Naive B cell (primary cell): ENCODE data around the gene RIMBP2. TPM values are rescaled to one million over a fixed set of nuclear protein-coding genes. Genes with fewer than 3 reads are reported as not detected.
"Not testable (repeated sequence)": the region's sequence is repeated elsewhere in the genome, so short reads cannot be mapped to it uniquely, and the experiment has no call there.

ENCODE experiments used
- ATAC-seq, 2 donors: fragments of 150-1000 bp; cut with Tn5 transposase; 2 replicates each; pipeline ENCODE4 v1.10.0; 2021; ENCODE audit warnings: low read depth in 2 of 2, mild to moderate bottlenecking in 2 of 2, moderate library complexity in 2 of 2
- DNase-seq: peaks from one replicate; pipeline ENCODE4 v3.0.0; 2022
- H3K27ac Mint-ChIP-seq, 6 donors: one replicate each; pipeline ENCODE4 v1.8.0; 2020 to 2022; ENCODE audit warnings: mild to moderate bottlenecking in 6 of 6, mixed read lengths in 6 of 6, moderate library complexity in 5 of 6, inconsistent platforms in 2 of 6
- H3K27me3 Mint-ChIP-seq, 3 donors: one replicate each; pipeline ENCODE4 v1.8.0; 2021 to 2022; ENCODE audit warnings: mixed read lengths in 3 of 3, mild to moderate bottlenecking in 1 of 3
- H3K36me3 Mint-ChIP-seq, 2 donors: one replicate each; pipeline ENCODE4 v1.8.0; 2020 to 2022; ENCODE audit warnings: mixed read lengths in 2 of 2, inconsistent platforms in 1 of 2, mild to moderate bottlenecking in 1 of 2
- H3K4me1 Mint-ChIP-seq, 3 donors: one replicate each; pipeline ENCODE4 v1.8.0; 2020 to 2022; ENCODE audit warnings: mixed read lengths in 3 of 3, inconsistent platforms in 1 of 3, mild to moderate bottlenecking in 1 of 3, moderate library complexity in 1 of 3
- H3K4me3 Mint-ChIP-seq, 8 donors: one replicate each; pipeline ENCODE4 v1.8.0; 2020 to 2022; ENCODE audit warnings: mild to moderate bottlenecking in 8 of 8, mixed read lengths in 8 of 8, moderate library complexity in 8 of 8, inconsistent platforms in 2 of 8
- H3K9me3 Mint-ChIP-seq, 7 donors: one replicate each; pipeline ENCODE4 v1.8.0; 2020 to 2022; ENCODE audit warnings: mixed read lengths in 7 of 7, mild to moderate bottlenecking in 5 of 7, inconsistent platforms in 2 of 7, moderate library complexity in 1 of 7
- polyA plus RNA-seq, 6 donors: library from polyadenylated mRNA; unstranded; fragments of 300-500 nt; fragmentation: Illumina TruSeq; gene quantifications; one replicate each; pipeline ENCODE4 v1.2.3, GENCODE V29; 2021; ENCODE audit warnings: low read depth in 6 of 6

RIMBP2 gene, protein sequence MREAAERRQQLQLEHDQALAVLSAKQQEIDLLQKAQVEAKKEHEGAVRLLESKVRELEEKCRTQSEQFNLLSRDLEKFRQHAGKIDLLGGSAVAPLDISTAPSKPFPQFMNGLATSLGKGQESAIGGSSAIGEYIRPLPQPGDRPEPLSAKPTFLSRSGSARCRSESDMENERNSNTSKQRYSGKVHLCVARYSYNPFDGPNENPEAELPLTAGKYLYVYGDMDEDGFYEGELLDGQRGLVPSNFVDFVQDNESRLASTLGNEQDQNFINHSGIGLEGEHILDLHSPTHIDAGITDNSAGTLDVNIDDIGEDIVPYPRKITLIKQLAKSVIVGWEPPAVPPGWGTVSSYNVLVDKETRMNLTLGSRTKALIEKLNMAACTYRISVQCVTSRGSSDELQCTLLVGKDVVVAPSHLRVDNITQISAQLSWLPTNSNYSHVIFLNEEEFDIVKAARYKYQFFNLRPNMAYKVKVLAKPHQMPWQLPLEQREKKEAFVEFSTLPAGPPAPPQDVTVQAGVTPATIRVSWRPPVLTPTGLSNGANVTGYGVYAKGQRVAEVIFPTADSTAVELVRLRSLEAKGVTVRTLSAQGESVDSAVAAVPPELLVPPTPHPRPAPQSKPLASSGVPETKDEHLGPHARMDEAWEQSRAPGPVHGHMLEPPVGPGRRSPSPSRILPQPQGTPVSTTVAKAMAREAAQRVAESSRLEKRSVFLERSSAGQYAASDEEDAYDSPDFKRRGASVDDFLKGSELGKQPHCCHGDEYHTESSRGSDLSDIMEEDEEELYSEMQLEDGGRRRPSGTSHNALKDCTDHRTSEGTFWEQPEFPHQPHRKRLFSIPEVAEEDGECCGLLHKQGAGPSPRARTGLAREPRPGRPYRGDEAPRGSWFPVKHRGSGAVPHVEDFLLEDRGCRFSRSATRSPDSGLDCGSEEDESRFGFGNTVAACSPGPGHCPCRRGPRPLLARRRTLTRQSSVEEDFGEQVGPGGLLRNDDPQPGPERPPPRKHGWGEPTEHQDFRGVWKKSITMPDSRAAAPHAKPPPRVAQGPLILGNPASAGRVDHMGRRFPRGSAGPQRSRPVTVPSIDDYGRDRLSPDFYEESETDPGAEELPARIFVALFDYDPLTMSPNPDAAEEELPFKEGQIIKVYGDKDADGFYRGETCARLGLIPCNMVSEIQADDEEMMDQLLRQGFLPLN (N-terminal part only)
- polyA plus RNA-seq, result under 1 TPM in 1 of 6 donors, not detected in 5; 0.04 TPM

DNA sequence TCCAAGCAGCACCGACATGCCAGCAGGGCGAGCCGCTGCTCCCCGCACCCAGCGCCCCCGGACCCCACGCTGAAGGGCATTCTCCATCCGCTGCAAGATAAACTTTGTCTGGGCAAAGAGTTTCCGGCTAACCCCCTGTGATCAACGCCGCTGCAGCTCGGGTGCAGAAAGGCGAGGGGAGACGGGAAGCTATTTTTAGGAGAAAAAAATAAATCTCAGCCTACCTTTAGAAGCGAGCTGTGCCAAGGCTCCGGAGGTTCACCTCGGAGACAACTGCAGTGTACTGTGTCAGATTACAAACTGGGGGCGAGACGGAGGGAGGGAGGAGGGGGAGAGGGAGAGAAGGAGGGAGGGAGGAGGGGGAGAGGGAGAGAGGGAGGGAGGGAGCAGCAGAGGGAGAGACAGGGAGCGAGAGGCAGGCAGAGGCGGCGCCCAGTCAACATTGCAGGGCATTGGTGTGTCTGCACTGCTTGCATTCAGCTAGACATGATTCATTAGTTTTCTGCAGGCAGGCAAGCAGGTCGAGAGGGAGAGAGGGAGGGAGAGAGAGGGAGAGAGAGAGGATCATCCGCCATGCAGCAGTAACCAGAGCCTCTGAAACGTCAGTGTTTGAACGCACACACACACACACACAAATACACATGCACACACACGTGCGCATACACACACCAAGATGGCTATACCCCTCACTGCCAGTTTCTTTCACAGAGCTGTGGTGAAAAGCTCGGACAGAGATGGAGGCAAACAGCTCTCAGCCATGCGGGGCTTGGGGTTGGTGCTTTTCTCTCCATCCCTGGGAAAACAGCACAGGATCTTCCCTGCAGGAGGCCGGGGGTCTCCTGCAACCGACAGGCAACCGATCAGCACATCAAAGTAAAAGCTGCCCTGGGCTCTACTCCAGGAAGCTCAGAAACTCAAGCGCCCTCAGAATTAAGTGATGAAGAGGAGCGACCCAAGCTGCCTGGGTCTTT lies at the start of gene RIMBP2:
Gene RIMBP2, minus strand, starts transcription at position 302 of the 971 bp plus-strand sequence. CDS start 237,286 bp downstream, outside the sequence.
- peaks cover 0 to 22% (median 9%) of the 10 kb centered on the region in 7 donors for H3K9me3 Mint-ChIP-seq
- ATAC-seq, result no peak
- H3K4me1 Mint-ChIP-seq, result peaks cover 4 to 12% (median 5%) of the 10 kb centered on the region in 3 donors
- peak within 1 kb of the TSS in 3 of 8 donors; percentile 49 to 65 (median 62) for H3K4me3 Mint-ChIP-seq
- no peak for DNase-seq
- peaks cover 30 to 73% (median 51%) of the 10 kb centered on the region in 3 donors for H3K27me3 Mint-ChIP-seq
- H3K27ac Mint-ChIP-seq, result no peak within 1 kb of the TSS
- peaks cover 0 to 7% of the 10 kb centered on the region in 2 donors for H3K36me3 Mint-ChIP-seq

DNA sequence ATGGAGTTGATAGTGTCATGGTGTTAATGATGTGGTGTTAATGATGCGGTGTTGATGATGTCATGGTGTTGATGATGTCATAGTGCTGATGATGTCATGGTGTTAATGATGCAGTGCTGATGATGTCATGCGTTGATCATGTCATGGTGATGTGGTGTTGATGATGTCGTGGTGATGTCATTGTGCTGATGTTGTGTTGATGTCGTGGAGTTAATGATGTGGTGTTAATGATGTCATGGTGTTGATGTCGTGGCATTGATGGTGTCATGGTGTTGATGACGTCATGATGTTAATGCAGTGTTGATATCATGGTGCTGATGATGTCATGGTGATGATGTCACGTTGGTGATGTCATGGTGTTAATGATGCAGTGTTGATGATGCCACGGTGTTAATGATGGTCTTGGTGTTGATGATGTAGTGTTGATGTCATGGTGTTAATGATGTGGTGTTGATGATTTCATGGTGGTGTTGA lies 49.1 kb upstream of the RIMBP2 start:
- Mint-ChIP-seq H3K27me3 (peaks cover 9 to 22% (median 16%) of the 10 kb centered on the region in 3 donors), H3K4me1 (peaks cover 0 to 14% (median 6%) of the 10 kb centered on the region in 3 donors), H3K27ac (no peak overlapping the region), H3K36me3 (no peaks in the 10 kb centered on the region), H3K9me3 (no peaks in the 10 kb centered on the region), H3K4me3 (no peak overlapping the region)
- no peak for DNase-seq
- ATAC-seq, result no peak

DNA sequence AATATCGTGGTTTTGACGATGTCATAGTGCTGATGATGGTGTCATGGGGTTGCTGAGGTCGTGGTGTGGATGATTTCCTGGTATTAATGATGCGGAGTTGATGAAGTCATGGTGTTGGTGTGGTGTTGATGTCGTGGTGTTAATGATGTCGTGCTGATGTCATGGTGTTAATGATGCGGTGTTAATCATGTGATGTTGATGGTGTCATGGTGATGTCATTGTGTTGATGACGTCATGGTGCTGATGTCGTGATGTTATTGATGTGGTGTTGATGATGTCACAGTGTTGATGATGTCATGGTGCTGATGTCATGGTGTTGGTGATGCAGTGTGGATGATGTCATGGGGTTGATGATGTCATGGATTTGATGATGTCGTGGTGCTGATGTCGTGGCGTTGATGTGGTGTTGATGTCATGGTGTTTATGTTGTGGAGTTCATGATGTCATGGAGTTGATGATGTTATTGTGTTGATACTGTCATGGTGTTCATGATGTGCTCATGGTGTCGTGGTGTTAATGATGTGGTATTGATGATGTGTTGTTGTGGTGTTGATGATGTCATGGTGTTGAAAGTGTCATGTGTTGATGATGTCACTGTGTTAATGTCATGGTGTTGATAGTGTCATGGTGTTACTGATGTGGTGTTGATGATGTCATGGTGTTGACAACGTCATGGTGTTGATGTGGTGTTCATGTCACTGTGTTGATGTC lies 48.5 kb upstream of the RIMBP2 start:
- H3K36me3 Mint-ChIP-seq, result no peaks in the 10 kb centered on the region
- DNase-seq, result no peak
- H3K27ac Mint-ChIP-seq, result no peak overlapping the region
- no peak for ATAC-seq
- H3K9me3 Mint-ChIP-seq, result no peaks in the 10 kb centered on the region
- H3K4me1 Mint-ChIP-seq, result peaks cover 0 to 14% (median 6%) of the 10 kb centered on the region in 3 donors
- H3K27me3 Mint-ChIP-seq, result peaks cover 9 to 22% (median 16%) of the 10 kb centered on the region in 3 donors
- no peak overlapping the region for H3K4me3 Mint-ChIP-seq

DNA sequence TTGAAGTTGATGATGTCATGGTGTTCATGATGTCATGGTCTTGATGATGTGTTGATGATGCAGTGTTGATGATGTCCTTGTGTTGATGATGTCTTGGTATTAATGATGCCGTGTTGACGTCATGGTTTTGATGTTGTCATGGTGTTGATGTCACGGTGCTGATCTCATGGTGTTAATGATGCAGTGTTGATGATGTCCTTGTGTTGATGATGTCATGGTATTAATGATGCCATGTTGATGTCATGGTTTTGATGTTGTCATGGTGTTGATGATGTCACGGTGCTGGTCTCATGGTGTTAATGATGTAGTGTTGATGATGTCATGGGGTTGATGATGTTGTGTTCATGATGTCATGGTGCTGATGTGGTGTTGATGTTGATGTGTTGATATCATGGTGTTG lies 48.0 kb upstream of the RIMBP2 start:
- no peaks in the 10 kb centered on the region for H3K9me3 Mint-ChIP-seq
- H3K27me3 Mint-ChIP-seq, result peaks cover 9 to 22% (median 16%) of the 10 kb centered on the region in 3 donors
- no peak overlapping the region for H3K27ac Mint-ChIP-seq
- DNase-seq, result no peak
- no peak for ATAC-seq
- no peak overlapping the region for H3K4me3 Mint-ChIP-seq
- H3K36me3 Mint-ChIP-seq, result no peaks in the 10 kb centered on the region
- H3K4me1 Mint-ChIP-seq, result peaks cover 0 to 14% (median 6%) of the 10 kb centered on the region in 3 donors

DNA sequence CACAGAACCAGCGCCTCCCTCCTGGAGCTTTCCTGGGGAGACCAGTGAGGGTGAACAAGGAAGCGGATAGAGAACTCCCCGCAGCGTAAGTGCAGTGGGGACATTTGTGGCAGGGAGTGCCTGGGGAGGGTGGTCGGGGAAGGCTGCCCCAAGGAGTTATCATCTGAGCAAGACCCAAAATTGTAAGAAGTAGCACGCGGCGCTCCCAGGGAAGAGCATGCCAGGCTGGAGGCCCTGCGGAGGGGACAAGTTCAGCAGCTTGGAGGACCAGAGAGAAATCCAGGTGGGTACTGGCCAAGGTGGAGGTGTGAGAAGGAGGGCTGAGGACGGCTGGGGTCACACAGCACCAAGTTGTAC lies 46.2 kb upstream of the RIMBP2 start:
- Mint-ChIP-seq H3K36me3 (no peaks in the 10 kb centered on the region), H3K4me1 (peaks cover 0 to 14% (median 6%) of the 10 kb centered on the region in 3 donors), H3K27me3 (peaks cover 0 to 16% (median 6%) of the 10 kb centered on the region in 3 donors), H3K27ac (peak overlapping the region in 1 of 6 donors; percentile 52), H3K9me3 (no peaks in the 10 kb centered on the region), H3K4me3 (peak overlapping the region in 1 of 8 donors; percentile 65)
- DNase-seq, result no peak
- ATAC-seq, result no peak

DNA sequence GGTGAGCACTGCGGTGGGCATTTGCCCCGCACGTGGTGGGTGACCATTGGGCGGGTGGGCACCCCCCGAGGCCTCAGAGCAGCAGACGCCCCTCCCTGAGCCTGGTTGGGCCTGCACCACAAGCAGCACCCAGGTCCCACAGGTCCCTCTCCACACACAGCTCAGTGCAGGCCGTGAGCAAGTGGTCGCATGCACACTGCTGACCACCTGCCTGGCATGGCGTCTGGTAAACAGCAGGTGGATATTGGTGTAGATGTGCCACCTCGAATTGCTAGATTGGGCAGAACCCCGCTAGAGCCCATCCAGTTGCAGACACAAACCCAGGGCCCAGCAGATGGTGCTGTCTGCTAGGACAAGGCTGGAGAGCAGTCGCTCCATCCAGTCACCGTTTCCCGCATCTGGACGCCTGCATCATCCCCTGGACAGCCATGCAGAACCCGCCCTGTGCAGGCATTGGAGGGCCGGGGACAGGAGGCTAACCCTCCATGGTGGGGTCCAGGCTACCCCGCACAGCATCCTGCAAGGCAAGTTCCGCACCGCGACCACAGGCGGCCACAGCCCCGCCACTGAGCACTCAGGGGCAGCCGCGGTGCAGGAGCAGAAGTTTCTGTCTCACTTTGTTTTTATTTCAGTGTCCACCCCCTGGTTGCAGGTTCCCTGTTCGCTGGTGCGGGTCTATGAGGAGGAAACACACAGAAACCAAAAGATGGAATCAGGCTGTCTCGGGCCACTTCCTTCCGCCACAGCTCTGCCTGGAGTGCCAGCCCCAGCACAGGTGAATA lies 45.6 kb upstream of the RIMBP2 start:
- no peak for DNase-seq
- Mint-ChIP-seq H3K4me1 (peaks cover 0 to 14% (median 6%) of the 10 kb centered on the region in 3 donors), H3K9me3 (no peaks in the 10 kb centered on the region), H3K27ac (peak overlapping the region in 1 of 6 donors; percentile 52), H3K4me3 (peak overlapping the region in 2 of 8 donors; percentile 65 to 69), H3K27me3 (peaks cover 0 to 16% (median 4%) of the 10 kb centered on the region in 3 donors), H3K36me3 (no peaks in the 10 kb centered on the region)
- peak in 1 of 2 donors; percentile 21 for ATAC-seq

DNA sequence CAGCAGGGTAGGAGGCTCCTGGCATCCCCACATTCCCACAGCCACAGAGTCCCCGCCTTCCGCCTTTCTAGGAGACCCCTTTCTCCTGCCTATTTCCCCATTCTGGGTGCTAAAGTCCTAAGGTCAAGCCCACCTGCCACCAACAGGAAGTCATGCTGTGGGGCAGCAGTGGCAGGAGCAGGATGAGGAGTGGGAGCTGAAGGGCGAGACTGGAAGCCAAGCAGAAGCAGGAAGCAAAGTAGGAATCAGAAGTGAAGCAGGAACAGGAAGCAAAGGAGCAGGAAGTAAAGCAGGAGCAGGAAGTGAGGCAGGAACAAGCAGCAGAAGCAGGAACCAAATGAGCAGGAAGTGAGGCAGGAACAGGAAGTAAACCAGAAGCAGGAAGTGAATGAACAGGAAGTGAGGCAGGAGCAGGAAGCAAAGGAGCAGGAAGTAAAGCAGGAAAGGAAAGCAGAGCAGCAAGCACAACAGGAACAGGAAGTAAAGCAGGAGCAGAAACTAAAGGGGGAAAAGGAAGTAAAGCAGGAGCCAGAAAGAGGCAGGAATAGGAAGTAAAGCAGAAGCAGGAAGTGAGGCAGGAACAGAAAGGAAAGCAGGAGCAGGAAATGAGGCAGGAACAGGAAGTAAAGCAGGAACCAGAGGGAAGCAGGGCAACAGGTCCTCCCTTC lies 38.3 kb upstream of the RIMBP2 start:
- H3K36me3 Mint-ChIP-seq, result peaks cover 5 to 11% of the 10 kb centered on the region in 2 donors
- H3K4me3 Mint-ChIP-seq, result peak overlapping the region in 4 of 8 donors; percentile 17 to 52 (median 36)
- ATAC-seq (no peak), DNase-seq (no peak)
- H3K9me3 Mint-ChIP-seq, result peaks cover 7 to 18% (median 15%) of the 10 kb centered on the region in 7 donors
- H3K4me1 Mint-ChIP-seq, result peaks cover 13 to 24% (median 14%) of the 10 kb centered on the region in 3 donors
- H3K27ac Mint-ChIP-seq, result peak overlapping the region; percentile 76 to 96 (median 86)
- peaks cover 7 to 8% (median 7%) of the 10 kb centered on the region in 3 donors for H3K27me3 Mint-ChIP-seq

DNA sequence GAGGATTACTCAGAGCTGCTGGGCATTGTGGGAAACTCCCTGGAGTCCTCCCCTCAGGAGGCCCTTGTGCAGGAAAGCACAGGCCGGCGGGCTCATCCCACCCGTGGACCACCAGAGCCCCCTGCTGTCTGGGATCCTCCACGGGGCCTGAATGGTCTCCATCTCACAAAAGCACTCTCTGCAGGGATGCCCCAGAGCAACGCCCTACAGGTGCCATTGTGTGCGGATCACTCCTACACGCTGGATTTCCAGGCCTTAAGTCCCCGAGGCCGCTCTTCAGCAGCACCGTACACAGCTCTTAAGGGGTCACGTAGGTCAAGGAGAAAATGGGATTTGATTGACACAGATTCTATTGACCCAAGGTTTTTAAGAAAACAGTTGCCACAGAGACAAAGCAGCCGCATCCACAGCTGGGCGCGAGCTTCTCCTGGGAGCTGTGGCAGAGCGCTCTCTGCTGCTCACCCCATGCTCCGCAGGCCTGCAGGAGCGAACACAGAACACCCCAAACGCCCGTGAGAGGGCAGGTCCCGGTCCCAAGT lies 36.7 kb upstream of the RIMBP2 start:
- Mint-ChIP-seq H3K36me3 (peaks cover 5 to 11% of the 10 kb centered on the region in 2 donors), H3K27ac (no peak overlapping the region), H3K27me3 (peaks cover 7 to 20% (median 13%) of the 10 kb centered on the region in 3 donors), H3K4me3 (no peak overlapping the region), H3K9me3 (peaks cover 7 to 18% (median 15%) of the 10 kb centered on the region in 7 donors), H3K4me1 (peaks cover 13 to 29% (median 20%) of the 10 kb centered on the region in 3 donors)
- DNase-seq, result no peak
- ATAC-seq, result no peak

DNA sequence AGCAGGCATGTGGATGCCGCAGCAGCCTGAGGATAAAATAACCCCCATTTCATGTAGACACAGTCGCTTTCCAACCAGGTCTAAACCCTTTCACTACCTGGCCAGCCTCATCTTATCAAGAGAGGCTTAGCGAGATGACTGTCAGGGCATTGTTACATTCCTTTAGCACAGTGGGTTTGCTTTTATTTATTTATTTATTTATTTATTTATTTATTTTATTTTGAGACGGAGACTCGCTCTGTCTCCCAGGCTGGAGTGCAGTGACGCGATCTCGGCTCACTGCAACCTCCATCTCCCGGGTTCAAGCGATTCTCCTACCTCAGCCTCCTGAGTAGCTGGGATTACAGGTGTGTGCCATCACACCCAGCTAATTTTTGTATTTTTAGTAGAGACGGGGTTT lies 35.9 kb upstream of the RIMBP2 start:
- not testable (repeated sequence) for H3K4me3 Mint-ChIP-seq, DNase-seq, ATAC-seq
- H3K4me1 Mint-ChIP-seq, result peaks cover 13 to 29% (median 20%) of the 10 kb centered on the region in 3 donors
- H3K9me3 Mint-ChIP-seq, result peaks cover 7 to 18% (median 15%) of the 10 kb centered on the region in 7 donors
- H3K36me3 Mint-ChIP-seq, result peaks cover 5 to 11% of the 10 kb centered on the region in 2 donors
- H3K27ac Mint-ChIP-seq, result peak overlapping the region in 2 of 6 donors; percentile 12 to 71
- H3K27me3 Mint-ChIP-seq, result peaks cover 7 to 27% (median 21%) of the 10 kb centered on the region in 3 donors

DNA sequence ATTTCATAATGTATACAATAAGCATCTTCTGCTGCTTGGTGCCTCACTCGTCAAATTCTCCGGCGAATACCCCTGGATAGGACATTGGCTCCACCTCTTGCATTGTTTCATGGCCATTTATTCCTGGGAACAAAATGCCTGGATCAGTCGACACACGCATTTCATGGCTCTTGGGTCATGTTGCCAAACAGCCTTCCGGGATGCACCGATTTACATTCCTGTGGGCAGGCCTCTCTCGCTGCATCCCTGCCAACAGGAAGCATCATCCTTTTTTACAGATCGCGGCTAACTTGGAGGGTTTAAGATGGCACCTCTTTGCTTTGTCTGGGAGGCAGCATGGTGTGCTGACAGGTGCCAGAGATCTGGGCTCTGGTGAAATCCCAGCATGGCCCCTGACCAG lies 32.7 kb upstream of the RIMBP2 start:
- Mint-ChIP-seq H3K4me1 (peaks cover 6 to 20% (median 13%) of the 10 kb centered on the region in 3 donors), H3K4me3 (no peak overlapping the region), H3K9me3 (peaks cover 0 to 16% (median 9%) of the 10 kb centered on the region in 7 donors), H3K27me3 (peaks cover 25 to 41% (median 34%) of the 10 kb centered on the region in 3 donors), H3K36me3 (no peaks in the 10 kb centered on the region), H3K27ac (no peak overlapping the region)
- ATAC-seq (no peak), DNase-seq (no peak)
